GM18526 (cell line): ENCODE results near the gene FBXL7.

Experiments used
- POLR2A ChIP-seq: IDR thresholded peaks from 3 replicates; pipeline ENCODE4 v1.6.1; 2011; ENCODE audit not compliant: insufficient read length; ENCODE audit errors: extremely low read depth

FBXL7 gene

DNA sequence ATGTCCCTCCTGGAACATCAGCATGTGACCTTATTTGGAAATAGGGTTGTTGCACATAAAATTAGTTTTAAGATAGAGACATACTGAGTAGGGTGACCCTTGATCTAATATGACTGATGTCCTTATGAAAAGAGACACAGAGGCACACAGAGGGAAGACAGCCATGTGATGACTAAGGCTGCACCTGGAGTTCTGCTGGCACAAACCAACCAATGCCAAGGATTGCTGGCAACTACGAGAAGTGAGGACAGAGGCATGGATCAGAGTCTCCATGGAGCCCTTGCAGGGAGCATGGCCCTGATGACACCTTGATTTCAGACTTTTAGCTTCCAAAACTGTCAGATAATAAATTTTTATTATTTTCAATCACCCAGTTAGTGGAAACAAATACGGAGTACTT, 101.9 kb downstream of the FBXL7 start:
- no peak for TF ChIP-seq POLR2A

DNA sequence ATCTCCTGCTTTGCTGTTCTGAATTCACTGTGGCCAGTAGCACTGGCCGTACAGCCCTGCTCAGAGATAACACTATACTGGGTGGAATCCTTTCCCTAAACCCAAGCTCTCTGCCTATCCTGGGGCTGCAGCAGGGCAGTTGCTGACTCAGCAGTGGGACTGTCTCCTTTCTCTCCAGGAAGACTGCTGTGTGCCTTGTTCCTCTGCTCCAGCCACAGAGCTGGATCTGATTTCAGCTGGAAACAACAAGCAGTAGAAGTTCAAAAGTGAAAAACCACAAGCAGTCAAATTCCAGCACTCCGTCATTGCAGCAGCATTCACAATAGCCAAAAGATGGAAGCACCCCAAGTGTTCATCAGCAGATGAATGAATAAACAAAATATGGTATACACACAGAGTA, 105.0 kb downstream of the FBXL7 start:
- no peak for TF ChIP-seq POLR2A

GRCh38 chr5:15606197-15606596, 106.2 kb downstream of the FBXL7 start:
- TF ChIP-seq POLR2A = no peak

DNA sequence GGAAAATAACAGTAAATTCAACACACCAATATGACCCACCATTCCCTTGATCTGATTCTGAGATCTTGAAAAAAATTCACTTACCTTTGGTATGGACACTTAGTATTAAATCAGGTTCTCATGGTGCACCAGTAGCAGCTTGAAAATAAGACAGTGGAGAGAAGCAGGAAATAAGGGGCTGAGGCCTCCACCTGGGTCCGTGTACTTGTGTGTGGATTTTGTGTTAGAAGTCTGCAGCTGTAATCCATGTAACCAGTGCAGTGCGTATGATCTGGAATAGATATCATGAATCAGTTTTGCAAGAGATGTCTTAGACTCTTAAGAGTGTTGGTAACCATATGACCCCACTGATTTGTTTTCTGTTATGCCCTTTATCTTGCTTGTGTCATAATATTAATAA, 107.1 kb downstream of the FBXL7 start:
- no peak for TF ChIP-seq POLR2A

GRCh38 chr5:15609076-15609725, 109.2 kb downstream of the FBXL7 start:
- TF ChIP-seq POLR2A = no peak

DNA sequence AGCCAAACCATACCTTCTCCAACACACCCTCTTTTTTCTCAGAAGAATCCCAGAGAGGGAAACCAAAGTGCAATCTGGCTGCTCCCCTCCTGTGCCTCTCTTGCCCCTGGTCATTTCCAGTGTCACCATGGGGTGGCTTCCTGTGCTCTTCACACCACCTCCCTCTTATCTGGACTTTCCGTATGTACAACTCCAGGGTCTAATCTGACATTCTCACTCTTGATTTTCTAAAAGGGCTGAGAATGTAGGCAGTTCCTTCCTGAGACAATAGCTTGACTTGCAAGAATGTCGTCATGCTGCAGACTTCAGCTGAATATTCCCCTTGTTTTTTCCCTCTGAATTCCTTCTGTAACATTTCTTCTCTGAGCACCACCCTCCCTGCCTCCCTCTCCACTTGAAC, 110.2 kb downstream of the FBXL7 start:
- no peak for TF ChIP-seq POLR2A

- TF ChIP-seq POLR2A = no peak
Measured at GRCh38 chr5:15611008-15611407, 111.0 kb downstream of the FBXL7 start.

- no peak for TF ChIP-seq POLR2A
Measured at GRCh38 chr5:15612915-15613635, 113.1 kb downstream of the FBXL7 start.

GRCh38 chr5:15614679-15615078, 114.7 kb downstream of the FBXL7 start:
- no peak for TF ChIP-seq POLR2A

- no peak for TF ChIP-seq POLR2A
Measured at GRCh38 chr5:15615859-15616258, 115.9 kb downstream of the FBXL7 start.

GRCh38 chr5:15618938-15619337, 119.0 kb downstream of the FBXL7 start:
- TF ChIP-seq POLR2A = no peak

DNA sequence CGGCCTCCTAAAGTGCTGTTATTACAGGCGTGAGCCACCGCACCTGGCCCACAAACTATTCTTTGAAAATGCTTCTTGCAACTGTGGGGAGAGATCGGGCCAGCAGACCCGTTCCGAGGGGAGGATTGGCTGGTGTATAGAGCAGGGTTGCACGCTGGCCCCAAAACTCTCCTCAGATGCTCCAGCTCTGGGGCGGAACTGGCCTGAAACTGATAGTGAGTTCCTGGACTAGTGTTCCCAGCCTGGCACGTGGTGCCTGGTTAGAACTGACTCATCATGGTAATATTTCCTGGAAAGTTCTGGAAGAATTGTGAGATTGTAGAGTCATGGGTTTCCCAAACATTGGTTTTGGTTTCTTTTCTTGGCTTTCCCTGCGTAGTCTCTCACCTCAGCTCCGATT, 120.5 kb downstream of the FBXL7 start:
- TF ChIP-seq POLR2A = no peak

- TF ChIP-seq POLR2A = no peak
Measured at GRCh38 chr5:15621094-15621493, 121.1 kb downstream of the FBXL7 start.

- TF ChIP-seq POLR2A = no peak
Measured at GRCh38 chr5:15623794-15624193, 123.8 kb downstream of the FBXL7 start.

- no peak for TF ChIP-seq POLR2A
Measured at GRCh38 chr5:15627109-15627508, 127.1 kb downstream of the FBXL7 start.

- TF ChIP-seq POLR2A = no peak
Measured at GRCh38 chr5:15627647-15628046, 127.7 kb downstream of the FBXL7 start.

GRCh38 chr5:15630441-15630840, 130.5 kb downstream of the FBXL7 start:
- no peak for TF ChIP-seq POLR2A
